ENCODE measurements around the gene LYPD8.

GRCh38 chr1:248792342-248792741 lies 36.8 kb upstream of the LYPD8 start:
- TF ChIP-seq CTCF (IDR thresholded peaks at IDR 0.05) (no peak), MLX (CRISPR knock-in tag; IDR thresholded peaks at IDR 0.05) (no peak), FOXK1 (CRISPR knock-in tag; IDR thresholded peaks at IDR 0.05) (no peak), TEAD1 (CRISPR knock-in tag; IDR thresholded peaks at IDR 0.05) (no peak), FOXP4 (CRISPR knock-in tag; IDR thresholded peaks at IDR 0.05) (no peak), ZNF416 (CRISPR knock-in tag; IDR thresholded peaks at IDR 0.05) (no peak), TCF7 (CRISPR knock-in tag; IDR thresholded peaks at IDR 0.05; ENCODE audit: low read depth) (no peak), NFATC4 (CRISPR knock-in tag; IDR thresholded peaks at IDR 0.05) (no peak), ATF1 (CRISPR knock-in tag; IDR thresholded peaks at IDR 0.05) (no peak), KAT7 (CRISPR knock-in tag; IDR thresholded peaks at IDR 0.05; ENCODE audit: borderline replicate concordance) (no peak), ZNF317 (CRISPR knock-in tag; IDR thresholded peaks at IDR 0.05; ENCODE audit: borderline replicate concordance, low read depth) (no peak)
- TF ChIP-seq, protein P1, sequence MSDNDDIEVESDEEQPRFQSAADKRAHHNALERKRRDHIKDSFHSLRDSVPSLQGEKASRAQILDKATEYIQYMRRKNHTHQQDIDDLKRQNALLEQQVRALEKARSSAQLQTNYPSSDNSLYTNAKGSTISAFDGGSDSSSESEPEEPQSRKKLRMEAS (CRISPR knock-in tag; IDR thresholded peaks at IDR 0.05) = no peak
- TF ChIP-seq, protein P2, sequence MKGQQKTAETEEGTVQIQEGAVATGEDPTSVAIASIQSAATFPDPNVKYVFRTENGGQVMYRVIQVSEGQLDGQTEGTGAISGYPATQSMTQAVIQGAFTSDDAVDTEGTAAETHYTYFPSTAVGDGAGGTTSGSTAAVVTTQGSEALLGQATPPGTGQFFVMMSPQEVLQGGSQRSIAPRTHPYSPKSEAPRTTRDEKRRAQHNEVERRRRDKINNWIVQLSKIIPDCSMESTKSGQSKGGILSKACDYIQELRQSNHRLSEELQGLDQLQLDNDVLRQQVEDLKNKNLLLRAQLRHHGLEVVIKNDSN (CRISPR knock-in tag; IDR thresholded peaks at IDR 0.05) = no peak
